Stimulated activated CD4-positive, alpha-beta T cell treated with anti-CD3 and anti-CD28 coated beads, Interleukin-4, amount 100 ng/mL, for 24 hours (primary cell): ENCODE data around the gene HDHD5.
A peak's percentile ranks its signal among the peaks of the same experiment; 100 is the strongest.

ENCODE experiments used
- DNase-seq: peaks from one replicate; pipeline ENCODE4 v3.0.0-alpha.2; 2020

Gene HDHD5

GRCh38 chr22:17158568-17159503 lies at the start of gene HDHD5:
HDHD5 (minus strand) TSS chr22:17159277; CDS start chr22:17159251, 26 bp downstream.
- peak; percentile 92 for DNase-seq

GRCh38 chr22:17205432-17205831 lies 46.4 kb upstream of the HDHD5 start:
- no peak for DNase-seq

GRCh38 chr22:17201285-17201945 lies 42.3 kb upstream of the HDHD5 start:
- no peak for DNase-seq

GRCh38 chr22:17199003-17199731 lies 40.1 kb upstream of the HDHD5 start:
- no peak for DNase-seq

- DNase-seq: no peak
Observed at GRCh38 chr22:17198170-17199002, 39.3 kb upstream of the HDHD5 start.

- DNase-seq: no peak
Observed at GRCh38 chr22:17194213-17194612, 35.1 kb upstream of the HDHD5 start.

GRCh38 chr22:17192186-17192585 lies 33.1 kb upstream of the HDHD5 start:
- no peak for DNase-seq

GRCh38 chr22:17191163-17191784 lies 32.2 kb upstream of the HDHD5 start:
- no peak for DNase-seq

- DNase-seq: no peak
Observed at GRCh38 chr22:17190702-17191101, 31.6 kb upstream of the HDHD5 start.

- DNase-seq: no peak
Observed at GRCh38 chr22:17176715-17177114, 17.6 kb upstream of the HDHD5 start.

- no peak for DNase-seq
Observed at GRCh38 chr22:17172029-17172833, 13.2 kb upstream of the HDHD5 start.

- peak; percentile 85 for DNase-seq
Observed at GRCh38 chr22:17171153-17172028, 12.3 kb upstream of the HDHD5 start.

- DNase-seq: no peak
Observed at GRCh38 chr22:17167486-17167885, 8.4 kb upstream of the HDHD5 start.

GRCh38 chr22:17164392-17165024 lies 5.4 kb upstream of the HDHD5 start:
- no peak for DNase-seq

- no peak for DNase-seq
Observed at GRCh38 chr22:17162731-17163130, 3.7 kb upstream of the HDHD5 start.

GRCh38 chr22:17161991-17162390 lies 2.9 kb upstream of the HDHD5 start:
- no peak for DNase-seq

GRCh38 chr22:17159504-17159951 lies 451 bp upstream of the HDHD5 start:
- peak; percentile 76 for DNase-seq

- DNase-seq: no peak
Observed at GRCh38 chr22:17158176-17158567, 905 bp downstream of the HDHD5 start.

GRCh38 chr22:17157714-17158113 lies 1.4 kb downstream of the HDHD5 start:
- DNase-seq: no peak
